Upper lobe of left lung (tissue), 6 donors: ENCODE measurements around the gene EAF2. TPM values are rescaled to one million over a fixed set of nuclear protein-coding genes. Genes with fewer than 3 reads are reported as not detected.

Source experiments
- ATAC-seq, 2 donors: fragments of 200-7000 bp; cut with Tn5 transposase; one replicate each; pipeline ENCODE4 v1.9.1; 2022; ENCODE audit warnings: mild to moderate bottlenecking in 2 of 2, moderate library complexity in 2 of 2; ENCODE audit not compliant: low FRiP score in 2 of 2
- DNase-seq, 2 donors: peaks; one replicate each; pipeline ENCODE4 v3.0.0-alpha.2; 2019 to 2020
- H3K27ac ChIP-seq, 4 donors: fragments of 200-600 bp; sonication (generic); one replicate each; pipeline ENCODE4 v1.5.1; 2016 to 2019
- H3K27me3 ChIP-seq, 4 donors: fragments of 200-600 bp; sonication (generic); one replicate each; pipeline ENCODE4 v1.5.1; 2017 to 2019
- H3K36me3 ChIP-seq, 4 donors: fragments of 200-600 bp; sonication (generic); one replicate each; pipeline ENCODE4 v1.5.1; 2016 to 2019
- H3K4me1 ChIP-seq, 4 donors: fragments of 200-600 bp; sonication (generic); one replicate each; pipeline ENCODE4 v1.5.1; 2018 to 2019
- H3K4me3 ChIP-seq, 4 donors: fragments of 200-600 bp; sonication (generic); one replicate each; pipeline ENCODE4 v1.5.1; 2017 to 2019; ENCODE audit warnings: mild to moderate bottlenecking in 2 of 4, moderate library complexity in 1 of 4
- H3K9me3 ChIP-seq, 4 donors: fragments of 200-600 bp; sonication (generic); one replicate each; pipeline ENCODE4 v1.5.1; 2018 to 2019
- CTCF ChIP-seq, 6 experiments: fragments of 450-650 bp in 4 of 6; fragments of 200-600 bp in 2 of 6; sonication (generic) in 2 of 6; IDR thresholded peaks; one replicate each; pipeline ENCODE4 v1.5.1; 2016 to 2019; ENCODE audit warnings: antibody characterized with exemption in 6 of 6
- EP300 ChIP-seq, 4 donors: sonication (generic); formaldehyde crosslinking; IDR thresholded peaks; one replicate each; pipeline ENCODE4 v1.5.1; 2017; ENCODE audit warnings: antibody characterized with exemption in 4 of 4, control low read depth in 2 of 4
- POLR2A ChIP-seq, 4 donors: fragments of 450-650 bp; IDR thresholded peaks; one replicate each; pipeline ENCODE4 v1.5.1; 2016 to 2017; ENCODE audit warnings: antibody characterized with exemption in 4 of 4, mild to moderate bottlenecking in 2 of 4
- POLR2AphosphoS5 ChIP-seq, 2 donors: sonication (generic); formaldehyde crosslinking; IDR thresholded peaks; one replicate each; pipeline ENCODE4 v1.5.1; 2017; ENCODE audit warnings: antibody characterized with exemption in 2 of 2
- WGBS, 2 donors: methylation state at CpG; one replicate each; pipeline ENCODE4 v1.1.5; 2017 to 2018; 5-methylcytosine and 5-hydroxymethylcytosine counted together
- total RNA-seq, 6 donors: library from RNA; depleted of rRNA in 4 of 6; stranded (reverse); fragments of >200 nt in 4 of 6; gene quantifications; one replicate each; pipeline versions ENCODE4 v1.1.0 to v1.2.1, GENCODE V29; 2016 to 2021
- donor health status: DM: no; HTN: no; CAD: no; lungs with moderate emphysema.
- donor health status: DM: no; HTN: yes; CAD: no; lungs with severe emphysema.

Gene EAF2
- total RNA-seq, 6 donors from 2014 or later = 3.1 to 12.8 (median 7.4) TPM

GRCh38 chr3:121796970-121797369 is 38.0 kb upstream of the EAF2 start:
- ATAC-seq (no peak), DNase-seq (no peak)
- Histone ChIP-seq H3K27me3 (no peaks in the 10 kb centered on the region), H3K9me3 (no peaks in the 10 kb centered on the region), H3K27ac (no peak overlapping the region), H3K4me1 (no peaks in the 10 kb centered on the region), H3K36me3 (peaks cover 0 to 23% (median 0%) of the 10 kb centered on the region in 4 donors), H3K4me3 (no peak overlapping the region)
- WGBS, 2 donors = 13 to 32% methylated on average over 1 of the region's 1 CpG
- TF ChIP-seq EP300 (IDR thresholded peaks at IDR 0.05) = no peak
- no peak for TF ChIP-seq POLR2AphosphoS5 (IDR thresholded peaks at IDR 0.05)
- TF ChIP-seq POLR2A (IDR thresholded peaks at IDR 0.05) = no peak
- no peak for TF ChIP-seq CTCF (IDR thresholded peaks at IDR 0.05)

- H3K4me1 ChIP-seq = no peaks in the 10 kb centered on the region
- DNase-seq (no peak), ATAC-seq (no peak)
- H3K27ac ChIP-seq = no peak overlapping the region
- H3K9me3 ChIP-seq = no peaks in the 10 kb centered on the region
- TF ChIP-seq POLR2A (IDR thresholded peaks at IDR 0.05) = no peak
- TF ChIP-seq EP300 (IDR thresholded peaks at IDR 0.05) = no peak
- no peak for TF ChIP-seq POLR2AphosphoS5 (IDR thresholded peaks at IDR 0.05)
- no peak for TF ChIP-seq CTCF (IDR thresholded peaks at IDR 0.05)
- no peak overlapping the region for H3K4me3 ChIP-seq
- no peaks in the 10 kb centered on the region for H3K27me3 ChIP-seq
- H3K36me3 ChIP-seq = peaks cover 0 to 21% (median 5%) of the 10 kb centered on the region in 4 donors
Measured at GRCh38 chr3:121800906-121801305, 34.1 kb upstream of the EAF2 start.

GRCh38 chr3:121803771-121804320 is 31.2 kb upstream of the EAF2 start:
- H3K27ac ChIP-seq = no peak overlapping the region
- H3K27me3 ChIP-seq = no peaks in the 10 kb centered on the region
- peaks cover 0 to 33% (median 8%) of the 10 kb centered on the region in 4 donors for H3K36me3 ChIP-seq
- H3K4me1 ChIP-seq = no peaks in the 10 kb centered on the region
- no peak overlapping the region for H3K4me3 ChIP-seq
- H3K9me3 ChIP-seq = no peaks in the 10 kb centered on the region
- WGBS, 2 donors = 87 to 90% methylated on average over 2 of the region's 2 CpGs
- TF ChIP-seq POLR2A (IDR thresholded peaks at IDR 0.05) = no peak
- TF ChIP-seq CTCF (IDR thresholded peaks at IDR 0.05) = no peak
- no peak for TF ChIP-seq POLR2AphosphoS5 (IDR thresholded peaks at IDR 0.05)
- TF ChIP-seq EP300 (IDR thresholded peaks at IDR 0.05) = no peak
- DNase-seq = no peak
- no peak for ATAC-seq

GRCh38 chr3:121809249-121809648 is 25.8 kb upstream of the EAF2 start:
- H3K9me3 ChIP-seq = no peaks in the 10 kb centered on the region
- no peak overlapping the region for H3K4me3 ChIP-seq
- DNase-seq (no peak), ATAC-seq (no peak)
- WGBS, 2 donors = 0% methylated on average over 1 of the region's 1 CpG
- H3K36me3 ChIP-seq = peaks cover 8 to 67% (median 20%) of the 10 kb centered on the region in 4 donors
- H3K27ac ChIP-seq = no peak overlapping the region
- no peak for TF ChIP-seq POLR2AphosphoS5 (IDR thresholded peaks at IDR 0.05)
- TF ChIP-seq POLR2A (IDR thresholded peaks at IDR 0.05) = no peak
- TF ChIP-seq EP300 (IDR thresholded peaks at IDR 0.05) = no peak
- no peak for TF ChIP-seq CTCF (IDR thresholded peaks at IDR 0.05)
- H3K4me1 ChIP-seq = no peaks in the 10 kb centered on the region
- H3K27me3 ChIP-seq = no peaks in the 10 kb centered on the region

- Histone ChIP-seq H3K36me3 (peaks cover 0 to 43% (median 9%) of the 10 kb centered on the region in 4 donors), H3K27ac (no peak overlapping the region), H3K9me3 (peaks cover 0 to 3% (median under 1%) of the 10 kb centered on the region in 4 donors), H3K27me3 (no peaks in the 10 kb centered on the region), H3K4me1 (no peaks in the 10 kb centered on the region), H3K4me3 (no peak overlapping the region)
- DNase-seq = no peak
- no peak for ATAC-seq
- TF ChIP-seq EP300 (IDR thresholded peaks at IDR 0.05) (no peak), CTCF (IDR thresholded peaks at IDR 0.05) (no peak), POLR2AphosphoS5 (IDR thresholded peaks at IDR 0.05) (no peak), POLR2A (IDR thresholded peaks at IDR 0.05) (no peak)
Measured at GRCh38 chr3:121817753-121818152, 17.3 kb upstream of the EAF2 start.
